Ectodermal cell (in vitro differentiated cells): Measurements from ENCODE around the gene MANF.
A peak's percentile ranks its signal among the peaks of the same experiment; 100 is the strongest.

Source experiments
- H3K27ac ChIP-seq: 2 replicates; pipeline ENCODE4 v1.7.0; 2013; ENCODE audit warnings: mild to moderate bottlenecking, low read depth, low read length; ENCODE audit not compliant: insufficient read depth, poor library complexity, severe bottlenecking
- H3K27me3 ChIP-seq: 2 replicates; pipeline ENCODE4 v1.7.0; 2013; ENCODE audit warnings: mild to moderate bottlenecking, low read length; ENCODE audit not compliant: insufficient read depth, control insufficient read depth, poor library complexity, severe bottlenecking
- H3K36me3 ChIP-seq: one replicate; pipeline ENCODE4 v1.7.0; 2013; ENCODE audit warnings: low read length; ENCODE audit not compliant: control insufficient read depth, insufficient read depth
- H3K4me1 ChIP-seq: one replicate; pipeline ENCODE4 v1.7.0; 2013; ENCODE audit warnings: low read length; ENCODE audit not compliant: control insufficient read depth, insufficient read depth
- H3K4me3 ChIP-seq: 2 replicates; pipeline ENCODE4 v1.7.0; 2013; ENCODE audit warnings: low read depth, low read length, control low read depth; ENCODE audit not compliant: insufficient read depth
- H3K9me3 ChIP-seq: 2 replicates; pipeline ENCODE4 v1.7.0; 2013; ENCODE audit warnings: mild to moderate bottlenecking, low read length, moderate library complexity; ENCODE audit not compliant: control insufficient read depth
- WGBS, 2 experiments: methylation state at CpG; one replicate each; pipeline ENCODE4 v1.1.7; 2013; ENCODE audit warnings: missing lambda C conversion rate in 2 of 2; 5-methylcytosine and 5-hydroxymethylcytosine counted together

Gene MANF

GRCh38 chr3:51389423-51390183 lies 4.5 kb downstream of the MANF start:
- WGBS, 2 experiments = 88 to 89% methylated on average over 6 of the region's 6 CpGs

GRCh38 chr3:51390246-51391074 lies 5.4 kb downstream of the MANF start:
- H3K9me3 ChIP-seq = no peaks in the 10 kb centered on the region
- no peaks in the 10 kb centered on the region for H3K27me3 ChIP-seq
- peak overlapping the region; percentile 24 for H3K4me3 ChIP-seq
- peak overlapping the region; percentile 68 for H3K27ac ChIP-seq
- 55 to 56% methylated on average over 29 of the region's 29 CpGs for WGBS, 2 experiments
- peaks cover 37% of the 10 kb centered on the region for H3K4me1 ChIP-seq
- H3K36me3 ChIP-seq = peaks cover 54% of the 10 kb centered on the region

More at GRCh38 chr3:51389423-51390183, 4.5 kb downstream of the MANF start:
- no peak overlapping the region for H3K4me3 ChIP-seq
- H3K36me3 ChIP-seq = peaks cover 53% of the 10 kb centered on the region
- no peaks in the 10 kb centered on the region for H3K9me3 ChIP-seq
- H3K4me1 ChIP-seq = peaks cover 30% of the 10 kb centered on the region
- no peaks in the 10 kb centered on the region for H3K27me3 ChIP-seq
- no peak overlapping the region for H3K27ac ChIP-seq

GRCh38 chr3:51391075-51391565 lies 6.0 kb downstream of the MANF start, which contains the start of gene RBM15B:
Gene RBM15B (plus strand): TSS chr3:51391285. CDS start chr3:51391400, 115 bp downstream.
- Histone ChIP-seq H3K4me1 (peaks cover 35% of the 10 kb centered on the region), H3K27ac (peak within 1 kb of the TSS; percentile 96), H3K4me3 (peak within 1 kb of the TSS; percentile 79), H3K36me3 (peaks cover 57% of the 10 kb centered on the region), H3K9me3 (no peaks in the 10 kb centered on the region), H3K27me3 (no peaks in the 10 kb centered on the region)
- 0 to 1% methylated on average over 83 of the region's 83 CpGs for WGBS, 2 experiments

- H3K27ac ChIP-seq = peak overlapping the region; percentile 96
- WGBS, 2 experiments = 13 to 14% methylated on average over 115 of the region's 115 CpGs
- H3K4me3 ChIP-seq = peak overlapping the region; percentile 79
- no peaks in the 10 kb centered on the region for H3K9me3 ChIP-seq
- H3K4me1 ChIP-seq = peaks cover 28% of the 10 kb centered on the region
- peaks cover 57% of the 10 kb centered on the region for H3K36me3 ChIP-seq
- no peaks in the 10 kb centered on the region for H3K27me3 ChIP-seq
Observed at GRCh38 chr3:51391566-51392354, 6.7 kb downstream of the MANF start.

- H3K4me3 ChIP-seq = peak overlapping the region; percentile 79
- peaks cover 55% of the 10 kb centered on the region for H3K36me3 ChIP-seq
- H3K27me3 ChIP-seq = no peaks in the 10 kb centered on the region
- no peak overlapping the region for H3K27ac ChIP-seq
- 95 to 96% methylated on average over 42 of the region's 42 CpGs for WGBS, 2 experiments
- no peaks in the 10 kb centered on the region for H3K9me3 ChIP-seq
- H3K4me1 ChIP-seq = peaks cover 28% of the 10 kb centered on the region
Observed at GRCh38 chr3:51392355-51393133, 7.5 kb downstream of the MANF start.

- WGBS, 2 experiments = 96 to 97% methylated on average over 17 of the region's 17 CpGs
- Histone ChIP-seq H3K9me3 (no peaks in the 10 kb centered on the region), H3K4me3 (peak overlapping the region; percentile 11), H3K27me3 (no peaks in the 10 kb centered on the region), H3K4me1 (peaks cover 24% of the 10 kb centered on the region), H3K36me3 (peaks cover 49% of the 10 kb centered on the region), H3K27ac (no peak overlapping the region)
Observed at GRCh38 chr3:51393134-51393495, 8.0 kb downstream of the MANF start.

GRCh38 chr3:51393564-51393963 lies 8.5 kb downstream of the MANF start:
- no peaks in the 10 kb centered on the region for H3K27me3 ChIP-seq
- 96 to 98% methylated on average over 14 of the region's 14 CpGs for WGBS, 2 experiments
- H3K4me1 ChIP-seq = peaks cover 24% of the 10 kb centered on the region
- H3K36me3 ChIP-seq = peaks cover 45% of the 10 kb centered on the region
- H3K27ac ChIP-seq = no peak overlapping the region
- peak overlapping the region; percentile 11 for H3K4me3 ChIP-seq
- no peaks in the 10 kb centered on the region for H3K9me3 ChIP-seq

GRCh38 chr3:51394541-51394940 lies 9.4 kb downstream of the MANF start:
- H3K27me3 ChIP-seq = no peaks in the 10 kb centered on the region
- no peak overlapping the region for H3K27ac ChIP-seq
- 92% methylated on average over 5 of the region's 5 CpGs for WGBS, 2 experiments
- H3K36me3 ChIP-seq = peaks cover 38% of the 10 kb centered on the region
- H3K9me3 ChIP-seq = no peaks in the 10 kb centered on the region
- peaks cover 24% of the 10 kb centered on the region for H3K4me1 ChIP-seq
- H3K4me3 ChIP-seq = no peak overlapping the region

GRCh38 chr3:51395493-51396213 lies 10.6 kb downstream of the MANF start:
- peaks cover 24% of the 10 kb centered on the region for H3K4me1 ChIP-seq
- 96 to 97% methylated on average over 12 of the region's 12 CpGs for WGBS, 2 experiments
- H3K27ac ChIP-seq = no peak overlapping the region
- no peaks in the 10 kb centered on the region for H3K9me3 ChIP-seq
- no peaks in the 10 kb centered on the region for H3K27me3 ChIP-seq
- H3K4me3 ChIP-seq = no peak overlapping the region
- H3K36me3 ChIP-seq = peaks cover 29% of the 10 kb centered on the region
